NCI-H2081 treated with DMSO at 0.1 percent for 48 hours (cell line): ENCODE measurements around the gene TEDC1.
"Not testable (repeated sequence)": the region's sequence is repeated elsewhere in the genome, so short reads cannot be mapped to it uniquely, and the experiment has no call there.

Experiments
- DNase-seq: peaks from one replicate; lab custom pipeline; 2025; lab: John Stamatoyannopoulos, UW

The TEDC1 gene

GRCh38 chr14:105540811-105541210 is 49.8 kb downstream of the TEDC1 start:
- no peak for DNase-seq

GRCh38 chr14:105541218-105541875 is 50.3 kb downstream of the TEDC1 start:
- no peak for DNase-seq

GRCh38 chr14:105545676-105546075 is 54.6 kb downstream of the TEDC1 start:
- DNase-seq = not testable (repeated sequence)

GRCh38 chr14:105546410-105546809 is 55.4 kb downstream of the TEDC1 start:
- DNase-seq = not testable (repeated sequence)

- not testable (repeated sequence) for DNase-seq
Measured at GRCh38 chr14:105547072-105547471, 56.0 kb downstream of the TEDC1 start.

- DNase-seq = no peak
Measured at GRCh38 chr14:105547741-105548169, 56.7 kb downstream of the TEDC1 start.
